WTC11 (cell line): ENCODE measurements around the gene KHSRP.

Experiments
- ATF3 ChIP-seq: sonication (generic); formaldehyde crosslinking; conservative IDR thresholded peaks from 2 replicates; pipeline ENCODE4 v1.8.1; 2022; ENCODE audit warnings: mild to moderate bottlenecking, missing genetic modification reagents
- CBFB ChIP-seq: sonication (generic); formaldehyde crosslinking; IDR thresholded peaks from 2 replicates; pipeline ENCODE4 v1.8.1; 2022; ENCODE audit warnings: mild to moderate bottlenecking, low read depth, missing genetic modification reagents
- CTCF ChIP-seq: fragments of 200-600 bp; IDR thresholded peaks from 2 replicates; pipeline ENCODE4 v1.8.0; 2022; ENCODE audit warnings: antibody characterized with exemption
- JUN ChIP-seq: sonication (generic); formaldehyde crosslinking; IDR thresholded peaks from 2 replicates; pipeline ENCODE4 v1.8.0; 2023; ENCODE audit warnings: mild to moderate bottlenecking, missing genetic modification reagents
- MAX ChIP-seq: sonication (generic); formaldehyde crosslinking; IDR thresholded peaks from 2 replicates; pipeline ENCODE4 v1.8.0; 2022; ENCODE audit warnings: mild to moderate bottlenecking, missing genetic modification reagents
- PREB ChIP-seq: sonication (generic); formaldehyde crosslinking; IDR thresholded peaks from 2 replicates; pipeline ENCODE4 v1.8.1; 2022; ENCODE audit warnings: mild to moderate bottlenecking, missing genetic modification reagents, moderate library complexity, borderline replicate concordance
- PRRX2 ChIP-seq: fragments of 250-450 bp; sonication (Bioruptor Pico); IDR thresholded peaks from 2 replicates; pipeline ENCODE4 v1.8.0; 2021; ENCODE audit warnings: mild to moderate bottlenecking
- SMAD4 ChIP-seq: sonication (generic); formaldehyde crosslinking; IDR thresholded peaks from 2 replicates; pipeline ENCODE4 v1.8.0; 2022; ENCODE audit warnings: mild to moderate bottlenecking, missing genetic modification reagents
- TCF7 ChIP-seq: sonication (generic); formaldehyde crosslinking; IDR thresholded peaks from 2 replicates; pipeline ENCODE4 v1.8.0; 2022; ENCODE audit warnings: mild to moderate bottlenecking, low read depth, missing genetic modification reagents, moderate library complexity
- USF1 ChIP-seq: sonication (generic); formaldehyde crosslinking; IDR thresholded peaks from 2 replicates; pipeline ENCODE4 v1.8.0; 2022; ENCODE audit warnings: mild to moderate bottlenecking, missing genetic modification reagents
- ZNF121 ChIP-seq: sonication (generic); formaldehyde crosslinking; IDR thresholded peaks from 2 replicates; pipeline ENCODE4 v1.8.0; 2023; ENCODE audit warnings: missing genetic modification reagents
- ZNF423 ChIP-seq: fragments of 250-450 bp; sonication (Bioruptor Pico); IDR thresholded peaks from 2 replicates; pipeline ENCODE4 v2.1.2; 2022; ENCODE audit warnings: mild to moderate bottlenecking, moderate library complexity
- ZSCAN18 ChIP-seq: fragments of 250-450 bp; sonication (Bioruptor Pico); IDR thresholded peaks from 2 replicates; pipeline ENCODE4 v2.1.2; 2022; ENCODE audit warnings: mild to moderate bottlenecking, moderate library complexity

GRCh38 chr19:6458695-6459261, 34.2 kb upstream of the KHSRP start:
- TF ChIP-seq CTCF (no peak), MAX (CRISPR knock-in tag) (no peak), ATF3 (CRISPR knock-in tag) (no peak), USF1 (CRISPR knock-in tag) (no peak), ZSCAN18 (CRISPR knock-in tag) (no peak), SMAD4 (CRISPR knock-in tag) (no peak), TCF7 (CRISPR knock-in tag) (no peak), PREB (CRISPR knock-in tag) (no peak), CBFB (no peak), JUN (CRISPR knock-in tag) (no peak), ZNF423 (CRISPR knock-in tag) (no peak), ZNF121 (CRISPR knock-in tag) (peak; percentile 100), PRRX2 (CRISPR knock-in tag) (no peak)
